LNCaP clone FGC (cell line): Measurements from ENCODE around the gene CORO1A.
"Not testable (repeated sequence)": the region's sequence is repeated elsewhere in the genome, so short reads cannot be mapped to it uniquely, and the experiment has no call there.

Experiments used
- DNase-seq: peaks from one replicate; pipeline ENCODE4 v3.0.0-alpha.2; 2011; ENCODE audit warnings: low read depth
- H3K4me3 ChIP-seq: 2 replicates; pipeline ENCODE4 v1.5.1; 2011; ENCODE audit warnings: mild to moderate bottlenecking, low read depth, low read length, control low read depth
- CTCF ChIP-seq: IDR thresholded peaks from 2 replicates; pipeline ENCODE4 v1.5.1; 2012; ENCODE audit warnings: mild to moderate bottlenecking; ENCODE audit not compliant: control insufficient read depth, insufficient read depth; ENCODE audit errors: extremely low read depth

Gene CORO1A

GRCh38 chr16:30173054-30173453 lies 10.3 kb upstream of the CORO1A start:
- H3K4me3 ChIP-seq: no peak overlapping the region
- DNase-seq: no peak
- no peak for TF ChIP-seq CTCF

GRCh38 chr16:30176876-30177275 lies 6.5 kb upstream of the CORO1A start:
- H3K4me3 ChIP-seq, DNase-seq: not testable (repeated sequence)

- no peak overlapping the region for H3K4me3 ChIP-seq
- TF ChIP-seq CTCF: no peak
- DNase-seq: no peak
These were observed 4.2 kb upstream of the CORO1A start for GRCh38 chr16:30179195-30179594.

- no peak for DNase-seq
- no peak overlapping the region for H3K4me3 ChIP-seq
- no peak for TF ChIP-seq CTCF
These were observed 3.5 kb upstream of the CORO1A start for GRCh38 chr16:30179931-30180330.

- H3K4me3 ChIP-seq: no peak overlapping the region
- no peak for DNase-seq
- no peak for TF ChIP-seq CTCF
These were observed 2.7 kb upstream of the CORO1A start for GRCh38 chr16:30180741-30181140.

- H3K4me3 ChIP-seq: no peak overlapping the region
- no peak for TF ChIP-seq CTCF
- DNase-seq: no peak
These were observed 891 bp downstream of the CORO1A start for GRCh38 chr16:30184096-30184890.

- no peak for DNase-seq
- no peak overlapping the region for H3K4me3 ChIP-seq
- no peak for TF ChIP-seq CTCF
These were observed 1.7 kb downstream of the CORO1A start for GRCh38 chr16:30184891-30185682.
